Stimulated activated CD4-positive, alpha-beta T cell treated with anti-CD3 and anti-CD28 coated beads, Interleukin-4, amount 100 ng/mL, for 48 hours (primary cell): ENCODE results near the gene EIPR1.
A peak's percentile ranks its signal among the peaks of the same experiment; 100 is the strongest.

Experiments
- DNase-seq, 2 donors: peaks; one replicate each; pipeline ENCODE4 v3.0.0-alpha.2; 2020; ENCODE audit warnings: low read depth in 2 of 2

The EIPR1 gene

GRCh38 chr2:3377612-3378432 is at the start of gene EIPR1:
Gene EIPR1 (minus strand): TSS chr2:3377818. CDS start chr2:3377689, 129 bp downstream.
- peak; percentile 88 to 94 for DNase-seq

DNA sequence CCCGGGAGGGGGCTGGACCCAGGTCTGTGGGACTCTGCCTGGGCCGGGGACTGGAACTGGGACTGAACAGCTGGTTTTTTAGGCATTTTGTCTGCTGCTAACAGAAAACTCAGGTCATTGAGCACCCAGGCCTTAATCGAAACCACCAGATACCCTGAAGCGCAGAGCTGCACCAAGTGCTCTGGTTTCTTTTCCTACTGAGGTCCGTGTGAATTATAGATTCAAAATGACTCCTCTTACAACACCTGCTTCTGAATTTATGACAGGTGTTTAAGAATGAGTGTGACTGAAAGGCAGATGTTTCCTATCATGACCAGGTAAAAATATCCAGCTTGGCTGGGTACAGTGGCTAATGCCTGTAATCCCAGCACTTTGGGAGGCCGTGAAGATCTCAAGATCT is 49.7 kb upstream of the EIPR1 start:
- DNase-seq: no peak

DNA sequence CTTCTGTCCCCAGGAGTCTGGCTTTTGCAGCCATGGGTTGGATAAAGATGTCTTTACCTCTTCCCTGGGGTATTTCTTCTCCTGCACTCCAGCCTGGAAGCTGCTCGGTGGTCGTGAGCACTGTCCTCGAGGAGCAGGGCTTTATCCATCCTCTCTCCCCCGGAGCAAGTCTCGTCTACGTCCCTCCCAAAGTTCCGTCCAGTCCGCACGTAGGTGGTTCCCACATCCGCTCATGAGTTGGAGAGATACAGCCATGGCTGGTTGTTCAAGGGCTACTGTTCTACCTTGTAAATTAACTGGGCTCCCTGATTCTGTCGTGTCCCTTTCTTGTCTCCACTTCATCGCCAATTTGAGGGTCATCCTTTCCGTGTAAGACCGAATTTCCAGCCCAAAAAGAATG is 49.0 kb upstream of the EIPR1 start:
- DNase-seq: no peak

- no peak for DNase-seq
Measured at GRCh38 chr2:3424171-3424795, 46.7 kb upstream of the EIPR1 start.

GRCh38 chr2:3423492-3424170 is 46.0 kb upstream of the EIPR1 start:
- DNase-seq: peak; percentile 63 to 85

DNA sequence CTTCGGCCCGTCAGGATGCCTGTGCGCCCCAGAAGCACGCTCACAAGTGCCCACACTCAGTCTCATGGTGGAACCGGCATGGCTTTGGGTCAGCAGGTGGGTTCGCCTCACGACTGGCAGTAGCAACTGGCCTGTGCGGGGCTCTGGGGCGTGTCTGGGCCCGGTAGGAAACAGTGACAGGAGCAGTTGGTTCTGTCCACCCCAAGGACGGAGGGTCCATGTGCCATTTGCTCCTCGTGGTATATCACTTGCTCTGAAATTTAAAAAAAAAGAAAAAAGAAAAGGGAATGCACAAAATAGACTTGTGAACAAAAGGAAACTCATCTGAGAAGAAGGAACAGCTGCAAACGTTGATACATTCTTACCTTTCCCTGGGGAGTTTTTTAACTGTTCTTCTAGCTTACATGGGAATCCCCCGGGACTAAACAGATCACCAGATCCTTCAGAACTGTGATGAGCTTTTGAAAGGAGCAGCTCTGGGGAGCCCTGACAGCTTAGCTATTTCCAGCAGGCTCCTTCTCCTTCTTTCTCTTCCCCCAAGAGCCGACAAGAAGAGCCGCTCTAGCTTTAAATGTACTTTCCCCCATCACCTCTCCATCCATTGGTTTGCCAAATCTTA is 44.7 kb upstream of the EIPR1 start:
- DNase-seq: no peak

- no peak for DNase-seq
Measured at GRCh38 chr2:3421580-3421979, 44.0 kb upstream of the EIPR1 start.

- no peak for DNase-seq
Measured at GRCh38 chr2:3420769-3421397, 43.3 kb upstream of the EIPR1 start.

GRCh38 chr2:3420076-3420768 is 42.6 kb upstream of the EIPR1 start:
- no peak for DNase-seq

GRCh38 chr2:3418766-3419404 is 41.3 kb upstream of the EIPR1 start:
- DNase-seq: no peak

DNA sequence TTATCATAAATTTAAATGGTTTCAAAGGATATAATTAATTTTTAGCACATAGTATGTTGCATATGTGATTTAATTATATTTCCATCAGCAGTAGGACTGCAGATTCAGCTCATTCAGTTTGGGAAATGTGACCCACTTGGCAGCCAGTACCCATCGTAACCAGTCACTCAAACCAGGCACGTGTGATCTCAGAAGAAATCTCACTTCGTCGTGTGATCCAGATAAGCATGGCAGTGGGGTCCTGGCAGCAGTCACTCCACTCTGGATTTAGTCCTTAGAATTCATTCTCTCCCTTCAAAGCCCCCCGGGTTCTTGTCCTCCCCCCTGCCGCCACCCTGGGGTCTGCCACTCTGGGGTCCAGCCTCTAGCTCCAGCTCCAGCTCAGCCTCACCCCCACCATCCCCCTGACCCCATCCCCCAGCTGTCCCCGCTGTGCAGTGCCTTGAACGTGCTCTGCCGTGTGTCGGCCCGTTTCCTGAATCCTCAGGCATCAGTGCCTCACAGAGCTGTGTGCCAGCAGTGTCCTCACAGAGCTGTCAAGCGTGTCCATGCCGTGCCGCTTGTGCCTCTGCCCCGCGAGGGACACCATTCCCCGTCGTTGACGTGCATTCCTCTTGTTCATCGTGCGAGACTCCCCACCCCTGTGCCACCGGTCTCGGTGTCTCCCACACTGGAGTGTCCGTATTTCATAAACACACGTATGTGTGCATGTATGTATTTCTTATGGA is 36.7 kb upstream of the EIPR1 start:
- no peak for DNase-seq

- DNase-seq: no peak
Measured at GRCh38 chr2:3413697-3414096, 36.1 kb upstream of the EIPR1 start.

DNA sequence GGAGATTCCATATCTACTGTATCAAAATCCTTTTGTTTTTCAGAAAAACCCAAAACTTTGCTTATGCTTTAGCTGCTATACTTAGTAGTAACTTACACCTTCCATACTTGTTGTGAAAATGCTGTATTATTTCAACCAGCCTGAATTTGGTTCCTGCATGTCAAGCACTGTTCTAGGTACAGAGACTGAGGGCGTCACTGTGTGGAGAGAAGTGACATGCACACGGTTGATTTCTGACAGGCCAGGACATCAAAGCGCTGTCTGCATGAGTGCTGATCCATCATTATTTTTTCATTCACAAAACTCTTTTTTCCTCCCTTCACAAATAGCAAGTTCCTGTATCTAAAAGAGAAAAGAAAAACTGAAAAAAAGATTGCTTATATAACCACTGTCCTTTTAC is 33.5 kb upstream of the EIPR1 start:
- no peak for DNase-seq

DNA sequence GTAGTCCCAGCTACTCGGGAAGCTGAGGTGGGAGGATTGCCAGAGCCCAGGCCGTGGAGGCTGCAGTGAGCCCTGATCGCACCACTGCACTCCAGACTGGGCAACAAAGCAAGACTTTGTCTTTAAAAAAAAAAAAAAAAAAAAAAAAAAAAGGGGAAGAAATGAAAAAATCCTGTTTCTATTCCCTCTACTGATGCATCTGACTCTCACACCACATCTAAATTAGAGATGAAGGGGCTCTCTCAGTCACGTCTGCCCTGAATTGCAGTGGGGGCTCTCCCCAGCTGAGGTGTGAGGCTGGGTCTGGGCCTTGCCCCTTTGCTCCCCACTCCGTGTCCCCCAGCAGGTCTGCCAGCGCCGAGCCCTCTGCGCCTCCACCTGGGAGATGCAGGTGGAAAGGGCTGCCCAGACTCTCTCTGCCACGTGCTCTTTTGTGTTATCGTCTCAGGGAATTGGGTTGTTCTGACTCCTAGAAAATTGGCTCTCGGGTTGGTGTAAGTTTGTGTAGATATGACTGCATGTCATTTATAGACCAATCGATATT is 32.1 kb upstream of the EIPR1 start:
- DNase-seq: no peak

GRCh38 chr2:3408781-3409180 is 31.2 kb upstream of the EIPR1 start:
- no peak for DNase-seq

DNA sequence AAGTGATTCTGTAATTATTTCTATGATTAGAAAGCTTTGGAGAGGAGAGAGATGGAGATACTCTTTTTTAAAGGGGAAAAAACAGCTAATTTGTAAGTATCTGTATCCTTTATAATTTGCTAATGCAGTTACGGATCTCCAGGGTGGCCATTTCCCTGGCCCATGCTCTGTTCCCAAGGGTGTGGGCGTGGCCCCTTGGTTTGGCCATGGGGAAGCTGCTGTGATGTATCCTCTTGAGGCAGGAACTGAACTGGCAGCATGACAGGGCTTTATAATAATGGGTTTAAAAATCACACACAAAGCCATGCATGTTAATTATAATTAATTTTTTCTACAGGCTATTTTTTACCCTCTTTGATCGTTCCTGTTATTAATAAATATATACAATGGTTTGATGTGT is 28.9 kb upstream of the EIPR1 start:
- no peak for DNase-seq

DNA sequence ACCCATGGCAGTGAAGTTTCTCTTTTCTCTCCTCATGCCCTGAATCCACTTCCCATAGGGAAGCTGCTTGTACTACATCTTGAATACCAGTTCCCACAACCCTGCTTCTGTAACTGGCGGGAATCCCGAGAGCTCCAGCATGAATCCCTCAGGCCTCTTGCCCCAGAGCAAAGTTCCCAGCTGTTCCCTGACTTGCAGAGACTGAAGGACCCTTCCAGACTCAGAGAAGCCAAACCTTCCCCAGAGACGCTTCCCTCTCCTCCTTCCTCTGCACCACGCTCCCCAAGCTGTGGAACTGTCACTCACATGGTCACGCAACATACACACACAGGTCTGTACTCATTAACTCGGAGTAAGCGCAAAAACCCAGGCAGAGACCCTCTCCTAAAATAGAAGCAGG is 28.3 kb upstream of the EIPR1 start:
- DNase-seq: no peak

GRCh38 chr2:3405307-3405706 is 27.7 kb upstream of the EIPR1 start:
- no peak for DNase-seq

DNA sequence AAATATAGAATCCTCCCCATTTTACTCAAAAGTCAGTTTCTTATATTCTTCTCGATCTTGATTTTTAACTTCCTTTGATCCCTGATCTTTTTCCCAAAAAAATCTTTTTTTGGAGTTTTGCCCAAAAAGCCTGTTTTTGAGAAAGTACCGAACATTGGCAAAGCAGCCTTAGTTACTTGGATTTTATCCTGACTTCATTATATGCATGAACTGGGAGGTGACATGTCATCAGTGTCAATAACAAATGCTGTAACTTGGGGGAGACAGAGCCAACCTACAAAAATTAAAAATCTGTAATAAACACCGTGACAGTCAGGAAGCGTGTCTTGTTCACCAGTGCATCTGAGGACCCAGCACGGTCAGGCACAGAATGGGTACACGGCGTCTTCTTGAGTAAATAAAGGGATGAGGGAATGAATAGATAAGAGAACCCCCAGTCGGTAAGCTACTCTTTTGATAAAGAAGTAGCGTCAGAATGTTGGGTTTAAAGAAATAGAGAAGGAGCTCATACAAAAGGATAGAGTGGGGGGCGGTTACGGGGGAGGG is 26.8 kb upstream of the EIPR1 start:
- DNase-seq: no peak
